GM23338 (cell line): ENCODE results near the gene APBA1.

Source experiments
- CREB1 ChIP-seq: fragments of 250-450 bp; sonication (Bioruptor Pico); IDR thresholded peaks from 2 replicates; pipeline ENCODE4 v1.5.0; 2020; ENCODE audit warnings: low read depth, mild to moderate bottlenecking, moderate library complexity
- CTCF ChIP-seq, 2 experiments: fragments of 200-600 bp in 1 of 2; sonication (generic) in 1 of 2; conservative IDR thresholded peaks; 2 replicates each; pipeline versions ENCODE4 v1.5.1 to v1.6.1; 2016 to 2017; ENCODE audit warnings: antibody characterized with exemption in 2 of 2, low read depth in 2 of 2, mild to moderate bottlenecking in 2 of 2, moderate library complexity in 1 of 2
- ETS1 ChIP-seq: IDR thresholded peaks from 2 replicates; pipeline ENCODE4 v1.6.1; 2016; ENCODE audit warnings: antibody characterized with exemption
- EZH2 ChIP-seq: fragments of 200-600 bp; sonication (generic); IDR thresholded peaks from one replicate; pipeline ENCODE4 v1.8.0; 2017; ENCODE audit warnings: antibody characterized with exemption, mild to moderate bottlenecking, low read depth; ENCODE audit not compliant: unreplicated experiment
- EZH2phosphoT487 ChIP-seq: fragments of 200-600 bp; sonication (generic); IDR thresholded peaks from one replicate; pipeline ENCODE4 v1.8.1; 2018; ENCODE audit warnings: antibody characterized with exemption; ENCODE audit not compliant: unreplicated experiment
- JUNB ChIP-seq: IDR thresholded peaks from one replicate; pipeline ENCODE4 v1.6.1; 2016; ENCODE audit warnings: antibody characterized with exemption; ENCODE audit not compliant: unreplicated experiment
- NANOG ChIP-seq: IDR thresholded peaks from 2 replicates; pipeline ENCODE4 v1.6.1; 2016; ENCODE audit warnings: antibody characterized with exemption, borderline replicate concordance
- POLR2AphosphoS5 ChIP-seq: IDR thresholded peaks from 2 replicates; pipeline ENCODE4 v1.6.1; 2016; ENCODE audit warnings: antibody characterized with exemption, low read depth
- REST ChIP-seq: IDR thresholded peaks from one replicate; pipeline ENCODE4 v1.6.1; 2018; ENCODE audit warnings: antibody characterized with exemption; ENCODE audit not compliant: unreplicated experiment
- STAT1 ChIP-seq: IDR thresholded peaks from one replicate; pipeline ENCODE4 v1.6.1; 2016; ENCODE audit warnings: antibody characterized with exemption; ENCODE audit not compliant: unreplicated experiment
- ZNF114 ChIP-seq: fragments of 250-450 bp; sonication (Bioruptor Pico); IDR thresholded peaks from 2 replicates; pipeline ENCODE4 v1.5.0; 2020; ENCODE audit warnings: mild to moderate bottlenecking, moderate library complexity
- ZNF331 ChIP-seq: fragments of 250-450 bp; sonication (Bioruptor Pico); IDR thresholded peaks from 2 replicates; pipeline ENCODE4 v1.5.0; 2020; ENCODE audit warnings: low read depth, mild to moderate bottlenecking, moderate library complexity
- ZNF462 ChIP-seq: fragments of 250-450 bp; sonication (Bioruptor Pico); IDR thresholded peaks from 2 replicates; pipeline ENCODE4 v1.5.0; 2020; ENCODE audit warnings: mild to moderate bottlenecking, moderate library complexity

- TF ChIP-seq CTCF (conservative IDR thresholded peaks at IDR 0.05; ENCODE audit: low read depth in 2 of 2) (no peak), EZH2phosphoT487 (no peak), CREB1 (CRISPR knock-in tag) (no peak), JUNB (no peak), EZH2 (no peak), REST (no peak), POLR2AphosphoS5 (no peak), STAT1 (no peak), ETS1 (no peak), ZNF114 (CRISPR knock-in tag) (no peak), ZNF331 (CRISPR knock-in tag) (no peak), NANOG (no peak), ZNF462 (CRISPR knock-in tag) (no peak)
Measured at GRCh38 chr9:69683927-69684326, 11.8 kb upstream of the APBA1 start.
